C4-2B (cell line): ENCODE data around the gene PCDH15.

Experiments used
- H3K27ac ChIP-seq: fragments of 450-650 bp; 2 replicates; pipeline ENCODE4 v1.5.1; 2017
- CTCF ChIP-seq: fragments of 450-650 bp; conservative IDR thresholded peaks from 2 replicates; pipeline ENCODE4 v1.5.1; 2017; ENCODE audit warnings: mild to moderate bottlenecking
- ZFX ChIP-seq: fragments of 450-650 bp; IDR thresholded peaks from 2 replicates; pipeline ENCODE4 v1.6.1; 2017

PCDH15 gene

GRCh38 chr10:54065106-54065505 is 735.9 kb downstream of the PCDH15 start:
- TF ChIP-seq CTCF (no peak), ZFX (no peak)

GRCh38 chr10:54064215-54064614 is 736.8 kb downstream of the PCDH15 start:
- no peak for TF ChIP-seq CTCF
- no peak for TF ChIP-seq ZFX
- no peak overlapping the region for H3K27ac ChIP-seq

More at GRCh38 chr10:54065106-54065505, 735.9 kb downstream of the PCDH15 start:
- H3K27ac ChIP-seq: no peak overlapping the region

- no peak overlapping the region for H3K27ac ChIP-seq
- no peak for TF ChIP-seq ZFX
- peak; percentile 32 for TF ChIP-seq CTCF
Observed at GRCh38 chr10:54063514-54063913, 737.5 kb downstream of the PCDH15 start.

GRCh38 chr10:54060572-54060971 is 740.5 kb downstream of the PCDH15 start:
- H3K27ac ChIP-seq: no peak overlapping the region
- no peak for TF ChIP-seq ZFX
- TF ChIP-seq CTCF: no peak

GRCh38 chr10:54057357-54057756 is 743.7 kb downstream of the PCDH15 start:
- no peak for TF ChIP-seq CTCF
- TF ChIP-seq ZFX: no peak
- no peak overlapping the region for H3K27ac ChIP-seq

GRCh38 chr10:54026340-54026739 is 774.7 kb downstream of the PCDH15 start:
- TF ChIP-seq ZFX: no peak
- TF ChIP-seq CTCF: no peak
- H3K27ac ChIP-seq: no peak overlapping the region

- TF ChIP-seq CTCF (no peak), ZFX (no peak)
Observed at GRCh38 chr10:54011117-54011516, 789.9 kb downstream of the PCDH15 start.

More at GRCh38 chr10:54011117-54011516, 789.9 kb downstream of the PCDH15 start:
- no peak overlapping the region for H3K27ac ChIP-seq
